ENCODE measurements around the gene SMIM7.

- TF ChIP-seq CTCF (IDR thresholded peaks at IDR 0.05): no peak
- no peak for TF ChIP-seq EP300 (IDR thresholded peaks at IDR 0.05)
- no peak for TF ChIP-seq POLR2A (IDR thresholded peaks at IDR 0.05)
Observed at GRCh38 chr19:16603090-16603489, 56.9 kb downstream of the SMIM7 start.
